Sigmoid colon (tissue), 7 donors: ENCODE results near the gene SYNRG. TPM values are rescaled to one million over a fixed set of nuclear protein-coding genes. Genes with fewer than 3 reads are reported as not detected.

Source experiments
- DNase-seq: peaks from one replicate; pipeline ENCODE4 v3.0.0-alpha.2; 2019
- H3K27ac ChIP-seq, 4 donors: fragments of 200-600 bp; sonication (generic); one replicate each; pipeline ENCODE4 v1.5.1; 2016 to 2019; ENCODE audit warnings: mild to moderate bottlenecking in 1 of 4
- H3K27me3 ChIP-seq, 3 donors: fragments of 200-600 bp; sonication (generic); one replicate each; pipeline ENCODE4 v1.5.1; 2019; ENCODE audit warnings: mild to moderate bottlenecking in 1 of 3
- H3K36me3 ChIP-seq, 4 donors: fragments of 200-600 bp; sonication (generic); one replicate each; pipeline ENCODE4 v1.5.1; 2016 to 2019
- H3K4me1 ChIP-seq, 4 donors: fragments of 200-600 bp; sonication (generic); one replicate each; pipeline ENCODE4 v1.5.1; 2017 to 2019
- H3K4me3 ChIP-seq, 4 donors: fragments of 200-600 bp; sonication (generic); one replicate each; pipeline ENCODE4 v1.5.1; 2017 to 2019; ENCODE audit warnings: mild to moderate bottlenecking in 2 of 4, moderate library complexity in 1 of 4
- H3K9me3 ChIP-seq, 4 donors: fragments of 200-600 bp in 3 of 4; sonication (generic) in 3 of 4; one replicate each; pipeline versions ENCODE4 v1.5.1 to v1.6.1; 2013 to 2019
- CTCF ChIP-seq, 4 experiments: fragments of 450-650 bp in 3 of 4; fragments of 200-600 bp in 1 of 4; IDR thresholded peaks; one replicate each; pipeline ENCODE4 v1.5.1; 2016 to 2019; ENCODE audit warnings: antibody characterized with exemption in 4 of 4, mild to moderate bottlenecking in 3 of 4, moderate library complexity in 2 of 4
- EP300 ChIP-seq, 4 donors: sonication (generic); formaldehyde crosslinking; IDR thresholded peaks; one replicate each; pipeline ENCODE4 v1.6.1; 2017; ENCODE audit warnings: antibody characterized with exemption in 4 of 4
- POLR2A ChIP-seq, 2 donors: fragments of 450-650 bp; IDR thresholded peaks; one replicate each; pipeline ENCODE4 v1.6.1; 2016; ENCODE audit warnings: antibody characterized with exemption in 2 of 2, mild to moderate bottlenecking in 2 of 2, moderate library complexity in 2 of 2
- POLR2AphosphoS5 ChIP-seq, 4 donors: sonication (generic); formaldehyde crosslinking; IDR thresholded peaks; one replicate each; pipeline ENCODE4 v1.6.1; 2017; ENCODE audit warnings: antibody characterized with exemption in 4 of 4
- WGBS, 2 donors: extraction: QIAGEN DNeasy Blood & Tissue Kit; methylation state at CpG; one replicate each; pipeline ENCODE4 v1.1.7; 2013; 5-methylcytosine and 5-hydroxymethylcytosine counted together
- intact Hi-C: fragments of 100-400 bp; cut with DNase I; formaldehyde crosslinking; loops from one replicate; pipeline ENCODE4 v1.15.1; 2023
- polyA plus RNA-seq, 3 donors: library from polyadenylated mRNA; stranded (reverse); fragments of 200-250 nt; gene quantifications; one replicate each; pipeline ENCODE4 v1.2.3, GENCODE V29; 2013
- total RNA-seq, 4 donors: library from RNA; depleted of rRNA; stranded (reverse); fragments of >200 nt; gene quantifications; one replicate each; pipeline ENCODE4 v1.1.0, GENCODE V29; 2016
- donor health status: healthy with polysubstance abuse.
- donor health status: Bipolar disorder and iron deficiency.
- donor health status: healthy.

SYNRG gene
- total and polyA plus RNA-seq, 7 donors: 7.4 to 26.0 (median 18.9) TPM

- peaks cover 0 to 16% (median 10%) of the 10 kb centered on the region in 4 donors for H3K4me1 ChIP-seq
- no peak for DNase-seq
- TF ChIP-seq POLR2A (IDR thresholded peaks at IDR 0.05): no peak
- TF ChIP-seq EP300 (IDR thresholded peaks at IDR 0.05): no peak
- no peak for TF ChIP-seq CTCF (IDR thresholded peaks at IDR 0.05)
- TF ChIP-seq POLR2AphosphoS5 (IDR thresholded peaks at IDR 0.05): no peak
- peaks cover 14 to 37% (median 14%) of the 10 kb centered on the region in 4 donors for H3K36me3 ChIP-seq
- intact Hi-C loops: no loop called here
- H3K4me3 ChIP-seq: no peak overlapping the region
- H3K27ac ChIP-seq: no peak overlapping the region
- no peaks in the 10 kb centered on the region for H3K9me3 ChIP-seq
- no peaks in the 10 kb centered on the region for H3K27me3 ChIP-seq
- 92 to 94% methylated on average over 9 of the region's 9 CpGs for WGBS, 2 donors
These were observed 128.1 kb downstream of the SYNRG start for GRCh38 chr17:37481001-37481665.

GRCh38 chr17:37480427-37480826 is 128.8 kb downstream of the SYNRG start:
- intact Hi-C loops: no loop called here
- Histone ChIP-seq H3K4me3 (no peak overlapping the region), H3K9me3 (no peaks in the 10 kb centered on the region), H3K4me1 (peaks cover 0 to 18% (median 10%) of the 10 kb centered on the region in 4 donors), H3K27ac (no peak overlapping the region), H3K27me3 (no peaks in the 10 kb centered on the region), H3K36me3 (peaks cover 14 to 44% (median 17%) of the 10 kb centered on the region in 4 donors)
- no peak for DNase-seq
- TF ChIP-seq EP300 (IDR thresholded peaks at IDR 0.05) (no peak), POLR2A (IDR thresholded peaks at IDR 0.05) (no peak), POLR2AphosphoS5 (IDR thresholded peaks at IDR 0.05) (no peak), CTCF (IDR thresholded peaks at IDR 0.05) (no peak)
- WGBS, 2 donors: 95% methylated on average over 2 of the region's 2 CpGs

GRCh38 chr17:37479025-37479424 is 130.2 kb downstream of the SYNRG start:
- no peak for DNase-seq
- TF ChIP-seq POLR2A (IDR thresholded peaks at IDR 0.05) (no peak), CTCF (IDR thresholded peaks at IDR 0.05) (no peak), EP300 (IDR thresholded peaks at IDR 0.05) (no peak), POLR2AphosphoS5 (IDR thresholded peaks at IDR 0.05) (no peak)
- intact Hi-C loops: no loop called here
- Histone ChIP-seq H3K27me3 (no peaks in the 10 kb centered on the region), H3K4me1 (peaks cover 0 to 18% (median 10%) of the 10 kb centered on the region in 4 donors), H3K4me3 (no peak overlapping the region), H3K36me3 (peaks cover 20 to 58% (median 26%) of the 10 kb centered on the region in 4 donors), H3K9me3 (no peaks in the 10 kb centered on the region), H3K27ac (no peak overlapping the region)
- WGBS, 2 donors: 97% methylated on average over 1 of the region's 1 CpG

GRCh38 chr17:37478187-37478586 is 131.0 kb downstream of the SYNRG start:
- DNase-seq: no peak
- Histone ChIP-seq H3K27ac (no peak overlapping the region), H3K4me1 (peaks cover 0 to 14% (median 3%) of the 10 kb centered on the region in 4 donors), H3K36me3 (peaks cover 21 to 67% (median 30%) of the 10 kb centered on the region in 4 donors), H3K4me3 (no peak overlapping the region), H3K9me3 (no peaks in the 10 kb centered on the region), H3K27me3 (no peaks in the 10 kb centered on the region)
- TF ChIP-seq CTCF (IDR thresholded peaks at IDR 0.05): no peak
- TF ChIP-seq EP300 (IDR thresholded peaks at IDR 0.05): no peak
- peak in 1 of 4 donors; percentile 20 for TF ChIP-seq POLR2AphosphoS5 (IDR thresholded peaks at IDR 0.05)
- no peak for TF ChIP-seq POLR2A (IDR thresholded peaks at IDR 0.05)
- intact Hi-C loops: no loop called here
- WGBS, 2 donors: 73 to 83% methylated on average over 2 of the region's 2 CpGs
